Skin epidermis (tissue), 12 donors: ENCODE data around the gene ITIH2.

Experiments used
- H3K27ac ChIP-seq, 21 experiments: fragments of 200-600 bp; sonication (generic) in 11 of 21; one replicate each; pipeline ENCODE4 v1.5.0; 2020; ENCODE audit warnings: mild to moderate bottlenecking in 3 of 21, inconsistent platforms in 2 of 21, moderate library complexity in 2 of 21
- H3K4me3 ChIP-seq, 7 experiments: fragments of 200-600 bp; sonication (generic) in 2 of 7; one replicate each; pipeline ENCODE4 v1.5.0; 2020; ENCODE audit warnings: inconsistent platforms in 2 of 7, mild to moderate bottlenecking in 2 of 7, moderate library complexity in 1 of 7

Gene ITIH2

DNA sequence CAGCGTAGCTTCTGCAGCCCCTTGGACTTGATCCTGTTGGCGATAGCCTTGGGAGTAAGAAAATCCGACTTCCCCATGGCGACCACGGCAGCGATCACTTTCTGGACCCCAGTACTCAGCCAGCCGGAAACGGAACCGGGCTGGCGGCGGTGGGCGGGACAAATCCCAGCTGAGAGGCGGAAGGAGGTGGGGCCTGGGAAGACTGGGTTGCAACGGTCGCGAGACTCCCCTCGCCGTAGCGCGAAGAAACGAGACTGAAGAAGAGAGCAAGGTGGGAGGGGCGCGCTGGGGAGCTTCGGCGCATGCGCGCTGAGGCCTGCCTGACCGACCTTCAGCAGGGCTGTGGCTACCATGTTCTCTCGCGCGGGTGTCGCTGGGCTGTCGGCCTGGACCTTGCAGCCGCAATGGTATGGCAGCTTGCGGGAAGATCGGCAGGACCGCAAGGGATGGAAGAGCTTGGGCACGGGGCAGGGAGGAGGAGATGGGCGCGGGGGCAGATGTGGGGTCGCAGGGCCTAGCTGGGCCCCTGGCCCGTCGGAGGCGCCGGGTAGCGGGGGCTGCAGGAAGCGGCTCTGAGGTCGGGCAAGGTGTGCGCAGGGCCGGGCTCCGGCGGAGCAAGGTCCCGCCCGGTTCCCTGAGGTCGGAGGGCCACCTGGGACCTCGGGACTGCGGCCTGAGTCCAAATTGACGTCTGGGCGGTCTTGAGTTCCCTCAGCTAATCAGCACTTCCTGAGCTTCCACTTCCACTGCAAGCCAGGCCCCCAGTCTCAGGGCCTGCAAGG, 84.9 kb downstream of the ITIH2 start, which contains the start of the genes ATP5F1C and KIN:
ATP5F1C (plus strand) TSS at position 321 of the 782 bp plus-strand sequence; CDS start at position 352, 31 bp downstream.
KIN (minus strand) TSS at position 137 of the 782 bp plus-strand sequence; CDS start at position 77, 60 bp downstream.
- Histone ChIP-seq H3K4me3 (peak within 1 kb of the TSS; percentile 75 to 98 (median 89)), H3K27ac (peak within 1 kb of the TSS; percentile 72 to 97 (median 92))

DNA sequence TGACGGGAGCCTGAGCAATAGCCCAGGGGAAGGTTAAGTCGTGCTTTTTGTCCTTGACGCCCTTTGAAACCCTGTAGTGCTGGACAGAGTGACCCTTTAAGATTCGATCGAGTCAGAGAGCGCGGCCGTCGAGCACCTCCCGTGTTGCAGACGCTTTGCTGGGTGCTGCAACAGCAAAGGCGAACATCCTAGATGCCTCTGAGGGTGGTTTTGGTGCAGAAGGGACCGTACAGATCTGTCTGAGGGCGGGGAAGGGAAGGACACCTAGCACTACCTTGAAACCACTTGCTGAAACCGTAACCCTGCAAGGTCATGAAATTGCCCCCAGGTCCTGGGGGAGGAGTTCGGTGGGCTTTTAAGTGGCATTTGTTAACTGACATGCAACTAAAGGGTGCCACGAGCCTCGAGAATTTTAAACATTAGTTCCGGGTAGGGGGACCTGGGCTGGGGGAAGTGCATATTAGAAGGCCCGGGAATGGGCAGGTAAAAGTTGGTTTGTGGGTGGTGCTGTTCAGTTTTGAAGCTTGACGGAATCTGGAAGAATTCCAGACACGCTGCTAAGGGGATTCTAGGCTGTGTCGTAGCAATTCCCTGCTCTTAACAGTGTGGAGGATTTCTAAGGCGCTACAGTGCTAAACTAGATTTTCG, 85.6 kb downstream of the ITIH2 start:
- peak overlapping the region; percentile 72 to 97 (median 92) for H3K27ac ChIP-seq

GRCh38 chr10:7789390-7789789, 86.3 kb downstream of the ITIH2 start:
- peak overlapping the region in 6 of 21 experiments; percentile 85 to 97 (median 94) for H3K27ac ChIP-seq

More for the DNA sequence above, 85.6 kb downstream of the ITIH2 start:
- H3K4me3 ChIP-seq: peak overlapping the region; percentile 75 to 98 (median 89)

DNA sequence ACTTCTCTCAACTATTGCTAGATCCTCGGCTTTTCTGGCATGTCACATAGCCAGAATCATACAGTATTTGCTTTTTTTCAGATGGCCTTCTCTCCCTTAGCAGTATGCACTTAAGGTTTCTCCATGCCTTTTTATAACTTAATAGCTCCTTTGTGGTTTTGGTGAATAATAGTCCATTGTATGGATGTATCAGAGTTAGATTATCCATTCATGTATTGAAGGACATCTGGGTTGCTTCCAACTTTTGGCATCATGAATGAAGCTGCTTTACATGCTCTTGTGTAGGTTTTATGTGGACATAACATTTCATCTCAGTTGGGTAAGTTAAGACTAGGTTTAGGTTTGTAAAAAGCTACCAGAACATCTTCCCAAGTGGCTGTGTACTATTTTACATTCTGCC, 89.4 kb downstream of the ITIH2 start:
- Histone ChIP-seq H3K4me3 (no peak overlapping the region), H3K27ac (no peak overlapping the region)

More at GRCh38 chr10:7789390-7789789, 86.3 kb downstream of the ITIH2 start:
- peak overlapping the region in 5 of 7 experiments; percentile 85 to 98 (median 89) for H3K4me3 ChIP-seq

DNA sequence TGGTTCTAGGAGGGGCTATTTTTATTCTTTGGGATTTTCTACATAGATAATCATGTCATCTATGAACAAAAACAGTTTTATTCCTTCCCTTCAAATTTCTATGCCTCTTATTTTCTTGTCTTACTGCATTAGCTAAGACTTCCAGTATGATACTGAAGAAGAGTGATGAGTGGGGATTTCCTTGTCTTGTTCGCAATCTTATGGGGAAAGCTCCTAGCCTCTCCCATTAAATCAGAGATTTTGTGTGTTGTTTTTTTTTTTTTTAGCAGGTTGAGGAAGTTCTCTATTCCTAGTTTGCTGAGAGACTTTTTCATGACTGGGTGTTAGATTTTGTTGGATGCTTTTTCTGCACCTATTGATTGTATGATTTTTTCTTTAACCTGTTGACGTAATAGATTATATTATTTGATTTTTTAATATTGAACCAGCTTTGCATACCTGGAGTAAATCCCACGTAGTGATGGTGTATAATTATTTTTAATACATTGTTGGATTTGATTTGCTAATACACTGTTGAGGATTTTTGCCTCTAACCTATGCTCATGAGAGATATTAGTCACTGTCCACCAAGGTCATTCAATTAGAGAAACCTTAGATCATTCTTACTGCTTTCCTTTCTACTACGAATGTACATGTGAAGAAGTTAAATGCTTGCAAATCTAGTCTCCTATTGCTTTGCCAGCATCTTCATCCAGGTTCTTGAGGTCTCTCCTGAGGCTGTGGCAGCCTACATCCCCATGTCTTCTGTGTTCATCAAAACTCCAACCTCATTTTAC, 91.3 kb downstream of the ITIH2 start:
- H3K4me3 ChIP-seq: no peak overlapping the region
- H3K27ac ChIP-seq: no peak overlapping the region

- no peak overlapping the region for H3K4me3 ChIP-seq
- H3K27ac ChIP-seq: no peak overlapping the region
Measured at GRCh38 chr10:7795605-7796004, 92.5 kb downstream of the ITIH2 start.

GRCh38 chr10:7797582-7797981, 94.5 kb downstream of the ITIH2 start:
- no peak overlapping the region for H3K4me3 ChIP-seq
- no peak overlapping the region for H3K27ac ChIP-seq
